Upper lobe of left lung (tissue), 4 donors: ENCODE measurements around the gene LAPTM4A.

Experiments used
- CTCF ChIP-seq, 6 experiments: fragments of 450-650 bp in 4 of 6; fragments of 200-600 bp in 2 of 6; sonication (generic) in 2 of 6; IDR thresholded peaks; one replicate each; pipeline ENCODE4 v1.5.1; 2016 to 2019; ENCODE audit warnings: antibody characterized with exemption in 6 of 6
- EP300 ChIP-seq, 4 donors: sonication (generic); formaldehyde crosslinking; IDR thresholded peaks; one replicate each; pipeline ENCODE4 v1.5.1; 2017; ENCODE audit warnings: antibody characterized with exemption in 4 of 4, control low read depth in 2 of 4
- POLR2A ChIP-seq, 4 donors: fragments of 450-650 bp; IDR thresholded peaks; one replicate each; pipeline ENCODE4 v1.5.1; 2016 to 2017; ENCODE audit warnings: antibody characterized with exemption in 4 of 4, mild to moderate bottlenecking in 2 of 4
- POLR2AphosphoS5 ChIP-seq, 2 donors: sonication (generic); formaldehyde crosslinking; IDR thresholded peaks; one replicate each; pipeline ENCODE4 v1.5.1; 2017; ENCODE audit warnings: antibody characterized with exemption in 2 of 2

- TF ChIP-seq POLR2A (IDR thresholded peaks at IDR 0.05) (no peak), CTCF (IDR thresholded peaks at IDR 0.05) (no peak), POLR2AphosphoS5 (IDR thresholded peaks at IDR 0.05) (no peak), EP300 (IDR thresholded peaks at IDR 0.05) (no peak)
Measured at GRCh38 chr2:20073460-20073859, 22.0 kb upstream of the LAPTM4A start.
